Kidney capillary endothelial cell (primary cell): Measurements from ENCODE around the gene FILIP1L.
A peak's percentile ranks its signal among the peaks of the same experiment; 100 is the strongest.

Experiments
- DNase-seq: peaks from one replicate; pipeline ENCODE4 v3.0.0-alpha.2; 2018; ENCODE audit warnings: low spot score

Gene FILIP1L

DNA sequence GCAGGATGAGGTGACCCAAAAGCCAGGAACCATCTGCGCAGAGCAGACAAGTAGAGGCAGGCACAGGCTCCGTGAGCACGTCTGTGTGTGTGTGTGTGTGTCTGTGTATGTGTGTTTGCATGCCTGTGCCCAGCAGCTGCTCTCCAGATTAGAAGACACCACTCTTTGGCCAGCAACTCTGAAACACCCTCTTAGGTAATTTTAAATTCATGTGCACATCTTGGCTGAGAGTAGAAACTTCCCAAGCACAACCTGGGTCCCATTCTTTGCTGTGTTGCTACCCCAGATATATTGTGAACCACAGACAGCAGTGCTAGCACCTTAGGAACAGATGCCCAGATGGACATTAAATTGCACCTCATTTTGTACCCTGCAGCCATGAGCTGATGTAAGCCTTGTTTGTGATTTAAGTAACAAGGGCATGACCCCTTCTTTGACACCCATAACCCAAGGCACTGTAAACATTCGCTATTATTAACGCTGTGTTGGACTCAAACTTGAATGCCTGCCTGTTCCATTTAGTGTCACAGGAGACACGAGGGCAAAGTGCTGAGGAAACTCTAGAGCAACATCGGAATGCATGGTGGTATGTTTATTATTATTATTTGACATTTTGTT lies at the start of gene FILIP1L:
Gene FILIP1L, minus strand, starts transcription at position 89 of the 618 bp plus-strand sequence.
- no peak for DNase-seq

DNA sequence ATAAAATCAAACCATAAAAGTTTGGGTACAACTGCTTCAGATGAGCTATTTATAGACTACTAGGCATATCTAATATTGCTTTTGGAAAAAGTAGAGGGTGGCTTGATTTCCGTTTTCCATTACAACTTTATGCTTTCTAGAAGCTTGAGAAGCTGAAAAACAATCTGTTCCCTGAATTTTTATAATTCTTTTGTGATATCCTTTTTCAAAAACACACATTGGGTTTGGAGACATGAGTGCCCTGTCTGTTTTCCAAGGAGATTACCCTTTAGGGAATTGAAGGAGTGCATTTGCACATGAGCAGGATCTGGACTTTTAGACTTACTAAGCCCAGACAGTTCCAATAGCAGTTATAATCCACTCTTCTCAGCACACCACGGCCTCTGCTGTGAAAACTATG lies 49.5 kb upstream of the FILIP1L start:
- DNase-seq: no peak

DNA sequence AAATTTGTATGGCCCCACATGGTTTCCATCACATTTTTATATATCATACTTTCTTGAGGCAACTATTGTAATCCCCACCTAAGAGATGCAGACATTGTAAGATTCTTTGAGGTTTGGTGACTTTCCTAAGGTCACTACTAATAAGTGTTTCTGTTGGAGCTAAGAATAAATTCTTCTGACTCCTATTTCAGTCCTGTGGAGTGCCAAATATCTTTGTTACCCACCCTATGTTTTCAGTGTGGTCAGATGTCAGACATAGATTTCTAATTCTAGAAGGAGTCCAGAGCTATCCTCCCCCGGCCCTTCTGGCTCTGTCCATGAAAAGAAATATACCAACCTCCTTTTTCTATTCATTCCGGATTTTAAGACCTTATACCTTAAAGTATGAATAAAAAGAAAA lies 46.2 kb upstream of the FILIP1L start:
- no peak for DNase-seq

DNA sequence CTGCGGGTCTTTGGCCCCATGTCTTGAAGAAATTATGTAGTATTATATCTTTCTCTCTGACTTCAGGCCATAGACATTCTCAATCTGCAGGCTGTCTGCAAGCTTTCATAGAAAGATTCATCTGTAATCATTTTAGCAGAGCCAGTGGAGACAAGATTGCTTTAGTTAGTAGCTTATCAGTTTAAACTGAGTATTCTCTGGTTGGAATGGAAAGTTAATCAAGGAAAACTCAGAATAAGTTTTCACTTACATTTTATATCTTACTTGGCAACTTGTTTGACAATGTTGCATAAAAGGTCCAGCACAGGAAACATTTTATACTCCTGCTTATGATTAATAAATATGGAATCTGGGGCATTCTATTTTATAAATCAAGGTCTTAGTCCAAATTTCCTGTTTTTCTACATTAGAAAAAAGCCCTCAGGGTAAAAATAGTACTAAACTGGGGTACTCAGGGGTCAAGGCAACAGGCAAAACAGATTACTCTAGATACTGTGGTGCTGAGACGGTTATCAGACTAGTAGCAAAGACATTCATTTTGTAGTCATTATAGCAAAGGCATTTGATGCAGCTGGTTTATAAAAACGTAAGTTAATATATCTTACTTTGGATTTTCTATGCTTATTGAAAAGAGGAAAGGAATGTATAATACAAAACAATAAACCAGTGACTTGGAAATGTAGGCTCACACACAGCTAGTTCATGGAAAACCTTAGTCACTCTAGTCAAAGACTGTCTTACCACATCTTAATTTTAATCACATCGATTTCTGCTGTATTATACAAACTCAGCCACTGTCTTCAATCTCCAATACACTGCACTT lies 45.2 kb upstream of the FILIP1L start:
- peak; percentile 73 for DNase-seq

DNA sequence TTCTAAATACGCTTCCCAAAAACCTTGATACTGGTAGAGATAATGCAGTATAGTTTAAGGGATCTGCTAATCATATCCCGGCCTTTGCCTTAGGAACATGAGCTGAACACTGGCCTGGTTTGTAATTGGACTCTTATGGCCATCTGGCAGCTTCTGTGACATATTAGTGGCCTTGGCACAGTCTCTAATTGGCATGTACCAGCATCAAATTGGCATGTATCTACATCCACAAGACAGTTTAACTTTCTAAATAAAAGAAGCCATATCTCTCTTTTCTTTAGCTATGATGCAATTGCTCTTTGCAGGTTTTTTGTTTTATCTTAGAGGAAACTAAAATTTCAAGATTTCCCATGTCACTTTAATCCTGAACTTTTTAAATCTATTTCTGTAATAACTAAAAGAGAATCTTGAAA lies 44.6 kb upstream of the FILIP1L start:
- DNase-seq: no peak

DNA sequence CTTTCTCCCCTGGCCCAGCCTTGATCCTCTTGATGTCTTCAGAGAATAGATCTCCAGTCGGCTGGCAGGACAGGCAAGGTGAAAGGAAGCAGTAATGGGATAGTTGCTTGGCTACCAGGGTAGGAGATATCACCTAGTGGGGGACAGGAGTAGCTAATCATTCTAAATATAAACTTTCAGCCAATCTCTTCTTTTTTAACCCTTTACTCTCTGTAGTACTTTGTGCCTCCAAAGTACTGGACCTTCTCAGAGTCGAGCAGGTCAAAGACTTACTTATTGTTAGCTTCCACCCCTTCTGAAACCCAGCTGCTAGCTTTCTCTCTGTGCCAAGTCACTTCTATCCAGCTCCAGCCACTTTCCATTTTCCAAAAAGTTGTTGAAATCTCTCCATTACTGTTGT lies 43.4 kb upstream of the FILIP1L start:
- no peak for DNase-seq

DNA sequence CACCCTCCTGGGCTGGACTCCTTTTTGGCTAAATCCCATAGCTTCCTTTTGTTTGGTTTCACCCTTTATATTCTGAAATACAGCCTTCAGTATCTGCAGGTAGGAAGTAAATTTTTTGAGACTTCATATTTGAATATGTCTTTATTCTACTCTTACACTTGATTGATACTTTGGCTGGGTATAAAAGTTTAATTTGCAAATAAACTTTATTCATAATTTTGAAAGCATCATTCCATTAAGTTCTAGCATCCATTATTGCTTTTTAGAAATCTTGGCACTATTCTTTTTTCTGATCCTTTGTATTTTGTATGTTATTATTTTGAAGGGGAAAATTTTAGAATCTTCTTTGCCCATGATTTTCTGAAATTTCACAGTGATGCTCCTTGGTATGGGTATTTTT lies 41.3 kb upstream of the FILIP1L start:
- DNase-seq: no peak

DNA sequence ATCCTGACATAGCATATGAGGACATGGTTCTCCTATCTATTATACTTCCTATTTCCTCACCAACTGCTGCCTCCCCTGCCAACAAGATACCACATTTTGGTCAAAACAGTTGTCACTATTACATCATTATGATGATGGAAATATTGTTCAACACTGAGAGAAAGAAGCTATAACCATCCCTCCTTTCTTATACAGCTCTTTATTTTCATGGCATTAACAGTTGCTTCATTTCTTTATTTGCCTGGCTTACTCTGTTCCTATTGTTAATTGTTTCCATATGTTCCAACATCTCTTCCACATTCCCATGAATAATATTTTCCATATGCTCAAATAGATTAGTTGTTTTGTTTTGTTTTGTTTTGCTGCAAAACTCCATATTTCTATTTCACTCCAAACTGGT lies 40.8 kb upstream of the FILIP1L start:
- DNase-seq: no peak

DNA sequence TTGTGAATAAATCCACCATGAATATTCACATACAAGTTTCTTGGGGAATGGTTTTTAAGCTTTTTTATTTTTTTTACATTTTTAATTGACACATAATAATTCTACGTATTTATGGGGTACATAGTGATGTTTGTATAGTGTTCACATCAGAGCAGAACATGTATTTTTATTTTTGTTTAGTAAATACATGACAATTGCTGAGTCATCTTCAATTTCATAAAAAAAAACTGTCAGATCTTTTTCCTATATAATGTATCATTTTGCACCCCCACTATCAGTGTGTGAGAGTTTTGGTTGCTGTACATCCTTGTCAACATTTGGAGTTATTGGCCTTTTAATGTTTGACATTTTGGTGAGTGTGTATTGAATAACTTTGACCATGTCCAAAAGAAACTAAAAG lies 39.9 kb upstream of the FILIP1L start:
- DNase-seq: no peak

DNA sequence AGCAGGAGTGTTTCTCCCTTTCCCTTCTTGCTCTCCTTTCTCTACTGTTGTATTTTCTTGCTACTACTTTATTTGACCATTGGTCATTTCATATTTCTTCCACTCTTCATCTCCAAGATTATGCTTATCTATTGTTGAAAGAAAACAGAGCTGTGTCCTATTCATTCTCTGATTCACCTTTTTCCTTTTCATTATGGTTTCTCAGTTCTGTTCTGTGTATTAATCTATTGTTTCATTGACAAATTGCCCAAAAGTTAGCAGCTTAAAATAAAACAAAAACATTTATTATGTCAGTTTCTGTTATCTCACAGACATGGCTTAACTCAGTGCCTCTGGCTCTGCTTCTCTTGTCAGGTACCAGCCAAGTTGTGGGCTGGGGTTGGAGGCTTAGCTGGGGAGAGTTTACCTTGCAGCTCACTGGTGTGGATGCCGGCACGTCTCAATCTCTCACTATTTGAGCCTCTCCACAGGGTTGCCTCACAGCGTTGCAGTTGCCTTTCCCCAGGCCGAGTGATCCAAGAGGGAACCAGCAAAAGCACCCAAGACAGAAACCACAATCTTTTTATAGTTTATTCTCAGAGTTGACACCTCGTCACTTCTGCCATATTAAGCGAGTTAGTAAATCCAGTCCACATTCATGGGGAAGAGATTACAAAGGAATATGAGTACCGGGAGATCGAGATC lies 36.9 kb upstream of the FILIP1L start:
- no peak for DNase-seq

DNA sequence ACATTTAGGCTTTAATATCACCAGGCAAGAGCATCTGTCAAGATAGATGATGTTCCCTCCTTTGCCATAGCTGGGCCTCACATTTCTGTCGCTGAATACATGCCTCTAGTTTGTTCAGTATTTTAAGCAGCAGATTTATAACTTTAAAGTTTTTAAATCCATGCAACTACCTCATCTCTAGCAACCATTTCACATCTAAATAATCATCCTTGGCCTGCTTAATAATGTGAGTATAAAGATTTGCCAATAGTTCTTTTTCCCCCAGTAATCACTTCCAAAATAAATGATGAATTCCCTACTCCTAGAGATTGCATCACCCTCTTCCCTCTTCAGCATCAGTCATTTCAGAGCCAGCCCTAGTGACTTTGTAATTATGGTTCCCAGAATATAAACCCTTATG lies 36.2 kb upstream of the FILIP1L start:
- no peak for DNase-seq

DNA sequence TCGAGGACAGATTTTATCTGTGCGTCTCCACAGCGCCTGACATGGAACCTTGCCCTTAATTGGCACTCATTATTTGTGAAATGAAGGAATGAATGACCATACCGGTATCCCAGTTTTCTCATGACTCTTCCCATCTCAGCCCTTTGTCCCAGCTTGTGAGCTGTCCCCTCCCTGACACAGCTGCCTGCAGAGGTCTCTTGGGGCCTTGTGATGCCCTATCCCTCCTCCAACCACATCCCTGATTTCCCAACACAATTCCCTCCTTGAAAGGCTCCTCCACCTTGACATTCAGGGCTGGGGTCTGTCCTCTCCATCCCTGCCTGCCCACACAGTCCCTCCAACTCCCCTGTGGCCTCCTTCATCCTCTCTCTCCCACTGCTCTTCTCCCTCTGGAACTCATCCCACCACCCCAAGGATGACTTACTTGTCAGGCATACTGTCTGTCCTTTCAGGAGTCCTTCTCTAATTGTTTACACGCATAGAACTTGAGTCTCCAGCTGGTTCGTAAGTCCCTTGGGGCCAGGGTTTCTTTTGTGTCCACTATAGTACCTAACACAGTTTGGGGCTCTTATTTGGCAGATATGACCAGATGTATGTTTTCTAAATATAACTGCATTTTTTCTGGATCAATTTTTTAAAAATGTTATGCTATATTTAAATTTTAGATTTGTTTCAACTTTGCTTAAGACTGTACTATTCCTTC lies 35.6 kb upstream of the FILIP1L start:
- no peak for DNase-seq

DNA sequence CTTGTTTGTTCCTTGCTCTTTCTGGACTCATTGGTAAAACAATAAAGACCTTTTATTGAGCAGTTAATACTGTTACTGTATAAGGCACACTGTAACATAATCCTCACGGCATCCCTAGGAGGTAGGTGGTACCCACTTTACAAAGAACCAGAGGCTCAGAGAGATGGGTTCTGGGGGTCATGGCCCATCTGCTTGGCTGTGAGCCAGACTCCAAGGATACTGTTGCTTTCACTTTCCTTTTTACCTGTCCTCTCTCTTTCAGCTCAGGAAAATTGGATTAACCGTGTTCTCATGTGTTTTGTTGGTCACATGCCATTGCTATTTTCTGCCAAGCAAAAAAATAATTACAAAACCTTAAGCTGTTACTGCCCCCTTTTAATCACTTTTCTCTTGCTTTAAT lies 34.8 kb upstream of the FILIP1L start:
- no peak for DNase-seq

DNA sequence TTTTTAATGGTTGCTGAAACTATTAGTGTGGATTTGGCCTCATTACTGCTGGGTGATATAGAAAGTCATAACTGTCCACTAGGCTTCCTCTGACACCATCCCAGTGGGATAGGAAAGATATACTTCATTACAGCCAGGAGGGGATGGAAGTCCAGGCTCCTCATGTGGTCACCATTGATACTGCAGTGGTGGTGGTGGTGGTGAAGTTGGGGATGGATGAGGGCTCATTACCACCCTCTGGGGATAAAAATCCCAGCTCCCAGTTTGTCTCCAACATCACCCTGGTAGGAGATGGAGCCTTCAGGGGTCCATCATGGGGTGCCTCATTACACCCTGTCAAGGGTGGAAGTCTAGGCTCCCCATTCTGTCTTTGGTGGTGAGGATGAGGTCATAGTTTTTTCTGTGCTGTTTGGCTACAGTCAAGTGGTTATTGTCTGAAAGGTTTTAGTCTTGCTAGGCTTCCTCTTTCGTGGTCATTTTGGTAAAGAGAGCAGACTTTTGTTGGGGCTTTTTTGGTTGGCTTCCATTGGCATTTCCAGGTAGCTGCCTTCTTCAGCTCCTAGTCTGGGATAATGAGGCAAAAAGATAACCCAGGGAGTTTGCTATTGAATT lies 30.1 kb upstream of the FILIP1L start:
- no peak for DNase-seq

DNA sequence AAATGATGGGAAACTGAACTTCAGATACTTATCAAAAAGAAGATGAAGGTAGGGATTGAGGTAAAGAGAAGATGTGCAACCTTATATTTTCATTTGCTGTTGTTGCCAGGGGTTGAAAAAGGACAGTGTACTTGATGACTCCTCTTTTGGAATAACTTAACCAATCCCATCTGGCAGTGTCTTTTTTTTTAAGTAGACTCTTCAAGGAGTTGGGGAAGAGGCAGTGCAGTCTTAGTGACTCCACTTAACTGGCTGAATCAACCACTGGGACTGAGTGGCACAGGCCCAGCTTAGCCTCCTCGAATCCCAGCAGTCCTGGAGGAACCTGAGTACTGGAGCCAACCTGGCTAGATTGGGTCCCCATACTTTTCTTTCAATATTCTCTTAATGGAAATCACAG lies 27.3 kb upstream of the FILIP1L start:
- DNase-seq: no peak

DNA sequence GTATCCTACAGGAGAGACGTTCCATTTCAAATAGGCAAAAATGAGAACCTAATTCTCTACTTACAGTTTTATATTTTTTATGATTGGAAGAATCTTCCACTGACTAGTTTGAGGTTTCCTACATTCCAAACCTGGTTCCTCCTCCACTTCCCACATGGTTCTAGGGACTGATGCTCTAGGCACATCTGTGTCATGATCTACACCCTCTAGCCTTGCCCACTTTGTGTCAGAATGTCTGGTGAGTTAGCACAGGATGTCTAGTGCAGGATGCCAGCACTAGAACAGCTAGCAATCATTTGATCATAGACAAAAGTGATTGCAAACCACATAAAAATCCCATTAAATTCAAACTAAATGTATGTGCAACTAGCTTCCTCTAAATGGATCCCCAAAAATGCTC lies 26.7 kb upstream of the FILIP1L start:
- DNase-seq: no peak

DNA sequence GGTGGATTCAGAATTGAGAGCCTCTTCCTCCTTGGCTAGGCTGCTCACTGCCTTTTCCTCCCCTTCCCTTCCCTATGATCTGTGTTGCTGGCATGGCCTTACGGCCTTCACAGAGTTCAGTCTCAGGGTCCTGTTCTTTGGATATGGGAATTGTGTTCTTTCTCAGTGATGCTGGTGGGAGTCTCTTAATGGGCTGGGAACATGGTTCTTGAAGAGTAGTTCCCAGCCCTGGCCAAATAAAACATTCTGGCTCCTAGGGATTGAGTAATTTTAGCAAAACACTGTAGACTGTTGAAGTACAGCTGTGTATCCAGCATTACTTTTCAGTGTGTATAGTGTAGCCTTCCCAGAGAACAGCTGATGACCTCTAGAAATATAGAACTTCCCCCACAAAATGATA lies 22.6 kb upstream of the FILIP1L start:
- no peak for DNase-seq

DNA sequence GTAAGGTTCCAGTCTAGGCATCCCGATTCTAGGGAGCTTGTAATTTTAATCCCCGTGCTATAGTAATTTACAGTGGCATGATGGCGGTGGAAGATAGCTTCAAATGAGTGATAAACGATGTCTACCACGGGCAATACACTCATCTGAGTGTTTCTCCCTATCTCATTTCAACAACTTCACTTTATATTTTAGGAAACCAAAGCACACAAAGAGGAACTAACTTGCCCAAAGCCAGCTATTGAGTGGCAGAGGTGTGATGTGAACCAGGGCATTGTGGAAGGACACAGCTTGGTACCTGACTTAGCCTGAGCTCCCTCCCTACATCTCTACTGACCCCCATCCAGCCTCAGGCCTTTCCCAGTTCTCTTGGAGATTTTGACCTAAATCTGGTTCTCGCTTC lies 16.9 kb upstream of the FILIP1L start:
- no peak for DNase-seq

DNA sequence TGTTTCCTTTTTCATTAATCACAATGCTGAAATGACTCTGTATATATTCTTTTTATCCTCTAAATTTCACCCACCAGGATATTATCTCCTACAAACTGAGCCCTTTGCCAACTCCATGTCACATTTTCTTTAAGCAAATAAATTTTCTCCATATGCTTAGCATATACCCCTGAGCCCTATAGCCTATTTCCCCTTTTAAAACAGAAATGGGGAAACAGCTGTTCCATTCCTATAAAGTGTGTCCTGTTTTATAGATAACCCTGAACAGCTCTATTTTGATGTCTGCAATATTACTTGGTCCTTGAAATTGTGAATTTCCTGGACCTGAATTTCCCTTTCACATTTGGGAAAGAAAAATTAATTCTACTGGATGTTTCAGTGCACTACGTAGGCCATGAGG lies 15.6 kb upstream of the FILIP1L start:
- DNase-seq: no peak

DNA sequence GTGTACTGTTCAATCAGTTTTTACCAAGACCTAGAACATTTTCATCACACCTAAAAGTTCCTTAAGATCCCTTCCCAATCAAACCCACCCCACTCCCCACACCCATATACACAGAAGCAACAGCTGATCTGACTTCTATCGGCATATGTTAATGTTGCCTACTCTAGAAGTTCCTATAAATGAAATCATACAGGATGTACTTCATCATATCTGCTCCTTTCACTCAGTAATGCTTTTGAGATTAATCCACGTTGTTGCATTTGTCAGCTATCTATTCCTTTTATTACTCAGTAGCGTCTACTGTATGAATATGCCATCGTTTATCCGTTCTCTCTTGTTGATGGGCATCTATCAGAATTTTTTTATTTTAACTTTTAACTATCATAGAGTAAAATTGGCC lies 14.3 kb upstream of the FILIP1L start:
- DNase-seq: no peak

DNA sequence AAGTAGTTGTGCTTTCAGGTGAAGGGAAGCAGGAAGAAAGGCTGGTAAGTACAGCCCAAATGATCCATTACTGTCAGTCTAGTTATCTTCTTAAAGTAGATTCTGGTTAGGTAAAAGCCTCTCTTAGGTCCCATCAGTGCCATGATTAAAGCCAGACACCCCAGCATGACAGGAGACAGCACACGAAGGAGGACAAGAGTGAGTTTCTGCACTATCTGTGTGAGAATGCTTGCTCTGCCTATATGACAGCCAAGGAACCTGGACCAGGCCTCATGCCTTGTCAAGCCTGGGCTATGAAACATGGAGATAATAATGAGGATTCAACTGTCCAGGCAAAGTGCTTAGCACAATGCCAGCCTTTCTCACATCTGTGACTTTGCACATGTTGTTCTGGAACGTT lies 13.5 kb upstream of the FILIP1L start:
- no peak for DNase-seq
